Upper lobe of left lung (tissue), 4 donors: ENCODE data around the gene SOX13.

Source experiments
- POLR2A ChIP-seq, 4 donors: fragments of 450-650 bp; IDR thresholded peaks; one replicate each; pipeline ENCODE4 v1.5.1; 2016 to 2017; ENCODE audit warnings: antibody characterized with exemption in 4 of 4, mild to moderate bottlenecking in 2 of 4
- POLR2AphosphoS5 ChIP-seq, 2 donors: sonication (generic); formaldehyde crosslinking; IDR thresholded peaks; one replicate each; pipeline ENCODE4 v1.5.1; 2017; ENCODE audit warnings: antibody characterized with exemption in 2 of 2
- TF ChIP-seq, protein P1 (sequence below), 6 experiments: fragments of 450-650 bp in 4 of 6; fragments of 200-600 bp in 2 of 6; sonication (generic) in 2 of 6; IDR thresholded peaks; one replicate each; pipeline ENCODE4 v1.5.1; 2016 to 2019; ENCODE audit warnings: antibody characterized with exemption in 6 of 6

DNA sequence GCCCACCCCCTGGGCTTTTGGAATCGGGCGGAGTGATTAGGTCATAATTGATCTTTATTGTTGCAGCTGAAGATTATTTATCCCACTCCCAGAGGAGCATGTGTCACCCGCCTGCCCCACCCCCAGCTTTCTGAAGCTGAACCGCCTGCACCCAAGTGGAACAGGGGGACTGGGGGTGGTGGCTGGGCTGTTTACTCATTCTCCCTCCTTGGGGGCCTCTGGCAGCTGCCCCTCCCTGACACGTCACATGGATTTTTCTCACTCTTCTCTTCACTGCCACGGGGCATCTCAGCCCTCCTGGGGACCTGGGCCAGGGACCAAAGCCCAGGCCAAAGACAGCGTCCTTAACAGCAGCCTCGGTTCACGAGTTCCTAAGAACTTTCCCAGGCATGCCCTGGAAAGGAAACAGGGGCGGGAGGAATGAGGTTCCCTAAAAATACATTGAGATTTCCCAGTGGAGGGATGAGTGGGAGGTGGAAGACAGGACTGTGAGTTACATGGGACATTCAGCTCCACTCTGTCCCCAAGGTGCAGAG is 31.6 kb upstream of the SOX13 start:
- TF ChIP-seq POLR2A (IDR thresholded peaks at IDR 0.05): no peak
- TF ChIP-seq, protein P1, sequence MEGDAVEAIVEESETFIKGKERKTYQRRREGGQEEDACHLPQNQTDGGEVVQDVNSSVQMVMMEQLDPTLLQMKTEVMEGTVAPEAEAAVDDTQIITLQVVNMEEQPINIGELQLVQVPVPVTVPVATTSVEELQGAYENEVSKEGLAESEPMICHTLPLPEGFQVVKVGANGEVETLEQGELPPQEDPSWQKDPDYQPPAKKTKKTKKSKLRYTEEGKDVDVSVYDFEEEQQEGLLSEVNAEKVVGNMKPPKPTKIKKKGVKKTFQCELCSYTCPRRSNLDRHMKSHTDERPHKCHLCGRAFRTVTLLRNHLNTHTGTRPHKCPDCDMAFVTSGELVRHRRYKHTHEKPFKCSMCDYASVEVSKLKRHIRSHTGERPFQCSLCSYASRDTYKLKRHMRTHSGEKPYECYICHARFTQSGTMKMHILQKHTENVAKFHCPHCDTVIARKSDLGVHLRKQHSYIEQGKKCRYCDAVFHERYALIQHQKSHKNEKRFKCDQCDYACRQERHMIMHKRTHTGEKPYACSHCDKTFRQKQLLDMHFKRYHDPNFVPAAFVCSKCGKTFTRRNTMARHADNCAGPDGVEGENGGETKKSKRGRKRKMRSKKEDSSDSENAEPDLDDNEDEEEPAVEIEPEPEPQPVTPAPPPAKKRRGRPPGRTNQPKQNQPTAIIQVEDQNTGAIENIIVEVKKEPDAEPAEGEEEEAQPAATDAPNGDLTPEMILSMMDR (IDR thresholded peaks at IDR 0.05): no peak
- TF ChIP-seq POLR2AphosphoS5 (IDR thresholded peaks at IDR 0.05): no peak
